ENCODE results near the gene POLR2L.

POLR2L gene

GRCh38 chr11:868802-869201 lies 26.5 kb upstream of the POLR2L start:
- no peak for DNase-seq

GRCh38 chr11:868394-868793 lies 26.1 kb upstream of the POLR2L start:
- DNase-seq: no peak

- no peak for DNase-seq
These were observed 25.6 kb upstream of the POLR2L start for GRCh38 chr11:867856-868358.

- no peak for DNase-seq
These were observed 24.2 kb upstream of the POLR2L start for GRCh38 chr11:866481-866880.

GRCh38 chr11:865462-866430 lies 23.4 kb upstream of the POLR2L start:
- no peak for DNase-seq

DNA sequence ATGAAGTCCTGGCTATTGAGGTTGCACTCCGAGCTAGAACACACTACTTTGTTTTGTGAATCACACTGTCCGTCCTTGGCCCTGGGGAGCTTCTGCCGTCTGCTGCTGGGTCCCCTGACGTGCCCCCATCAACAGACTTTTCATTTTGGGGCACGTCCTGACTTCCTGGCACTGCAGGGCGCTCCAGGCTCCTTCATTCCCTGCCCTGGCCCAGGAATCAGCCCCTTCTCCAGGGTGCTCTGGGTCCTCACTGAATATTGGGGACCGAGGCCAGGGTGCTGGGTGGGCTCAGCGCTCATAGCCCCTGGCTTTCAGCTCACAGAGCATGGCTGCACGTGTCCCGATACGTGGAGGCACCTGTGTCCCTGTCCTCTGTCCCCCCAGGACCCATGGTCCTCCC lies 22.6 kb upstream of the POLR2L start:
- DNase-seq: no peak

DNA sequence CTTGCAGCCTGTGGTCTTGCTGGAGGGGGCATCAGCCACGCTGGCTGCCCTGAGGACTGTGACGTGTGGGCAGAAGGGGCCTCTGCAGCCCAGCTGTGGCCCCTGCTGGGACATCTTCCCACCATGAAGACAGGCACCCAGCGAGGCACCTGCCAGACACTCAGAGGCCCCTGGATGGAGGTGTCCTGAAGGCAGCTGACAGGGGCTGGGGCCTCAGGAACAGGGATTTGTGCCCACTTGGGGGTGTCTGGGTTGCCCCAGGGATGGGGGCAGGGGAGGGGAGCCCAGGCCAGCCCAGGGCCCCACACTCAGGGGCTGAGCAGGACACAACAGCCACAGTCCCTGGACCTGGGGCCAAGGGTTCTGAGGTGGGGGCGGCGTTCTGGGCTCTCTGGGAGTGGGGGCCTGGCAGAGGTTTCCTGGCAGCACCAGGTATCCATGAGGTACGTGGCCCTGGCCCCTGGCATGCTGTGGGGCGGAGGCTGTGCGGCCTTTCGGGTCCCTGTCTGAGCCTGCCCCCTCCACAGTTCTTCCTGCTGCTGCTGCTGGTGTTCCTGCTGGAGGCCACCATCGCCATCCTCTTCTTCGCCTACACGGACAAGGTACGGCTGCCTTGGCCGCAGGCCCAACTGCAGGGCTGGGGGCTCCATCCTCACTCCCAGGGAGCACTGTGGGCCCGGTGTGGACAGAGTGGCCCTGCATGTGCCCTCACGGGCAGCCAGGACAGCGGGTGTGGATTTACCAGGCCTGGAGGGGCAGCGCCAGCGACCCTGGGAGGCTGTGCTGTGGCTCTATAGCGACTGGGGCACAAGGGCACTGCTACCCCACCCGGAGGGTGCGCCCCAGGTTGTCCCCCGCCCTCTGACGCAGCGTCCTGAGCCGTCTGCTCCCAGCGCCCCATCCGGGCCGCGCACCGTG lies 21.8 kb upstream of the POLR2L start:
- DNase-seq: no peak

GRCh38 chr11:863023-863909 lies 20.9 kb upstream of the POLR2L start:
- no peak for DNase-seq

- no peak for DNase-seq
These were observed 20.3 kb upstream of the POLR2L start for GRCh38 chr11:862696-863022.

GRCh38 chr11:862081-862661 lies 19.8 kb upstream of the POLR2L start:
- no peak for DNase-seq

GRCh38 chr11:861105-861479 lies 18.8 kb upstream of the POLR2L start:
- DNase-seq: no peak

GRCh38 chr11:860234-861104 lies 18.1 kb upstream of the POLR2L start:
- no peak for DNase-seq

DNA sequence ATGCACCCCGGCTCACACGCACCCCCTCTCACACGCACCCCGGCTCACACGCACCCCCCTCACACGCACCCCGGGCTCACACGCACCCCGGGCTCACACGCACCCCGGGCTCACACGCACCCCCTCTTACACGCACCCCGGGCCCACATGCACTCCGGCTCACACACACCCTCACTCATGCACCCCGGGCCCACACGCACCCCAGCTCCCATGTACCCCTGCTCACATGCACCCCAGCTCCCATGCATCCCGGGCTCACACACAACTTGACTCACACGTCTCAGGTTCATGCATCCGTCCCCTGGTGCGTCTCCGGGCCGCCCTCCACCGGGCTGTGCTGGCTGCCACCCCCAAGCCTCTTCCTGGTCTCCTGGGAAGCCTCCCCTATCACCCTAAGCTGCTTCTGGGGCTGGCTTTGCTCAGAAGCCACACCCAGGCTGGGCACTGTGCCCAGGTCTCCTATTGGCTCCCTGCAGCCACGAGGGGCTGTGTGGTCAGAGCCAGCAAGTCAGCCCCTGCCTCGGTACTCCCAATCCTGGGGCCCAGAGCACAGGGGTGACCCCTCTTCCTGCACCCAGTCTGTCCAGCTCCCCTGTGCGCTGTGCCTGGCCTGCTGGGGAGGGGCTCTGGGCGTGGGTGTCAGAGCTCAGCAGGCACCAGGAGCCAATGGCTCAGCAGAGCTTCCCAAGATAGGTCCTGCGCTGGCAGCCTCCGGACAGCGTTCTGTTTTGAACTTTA lies 17.2 kb upstream of the POLR2L start:
- DNase-seq: peak; percentile 69

GRCh38 chr11:858762-859339 lies 16.5 kb upstream of the POLR2L start:
- DNase-seq: no peak

- DNase-seq: no peak
These were observed 15.9 kb upstream of the POLR2L start for GRCh38 chr11:858053-858761.

DNA sequence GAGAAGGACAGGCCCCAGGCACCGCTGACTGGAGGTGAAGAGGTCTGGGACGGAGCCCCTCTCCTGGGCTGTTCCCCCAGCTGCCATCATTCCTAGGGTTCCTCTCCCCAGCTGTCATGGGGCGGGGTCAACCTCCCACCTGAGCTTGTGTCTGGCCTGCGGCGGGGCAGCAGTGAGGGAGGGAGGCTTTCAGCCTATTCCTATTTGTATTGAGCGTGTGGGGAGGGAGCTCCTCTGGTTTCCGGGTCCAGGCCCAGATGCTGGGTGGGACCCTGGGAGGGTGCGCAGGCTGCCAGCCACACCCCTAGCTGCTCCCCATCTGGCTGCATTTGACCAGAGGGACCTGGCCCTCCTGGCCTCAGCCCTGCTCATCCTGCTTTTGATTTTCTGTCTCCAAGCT lies 14.1 kb upstream of the POLR2L start:
- no peak for DNase-seq

GRCh38 chr11:855796-856195 lies 13.5 kb upstream of the POLR2L start:
- DNase-seq: no peak

DNA sequence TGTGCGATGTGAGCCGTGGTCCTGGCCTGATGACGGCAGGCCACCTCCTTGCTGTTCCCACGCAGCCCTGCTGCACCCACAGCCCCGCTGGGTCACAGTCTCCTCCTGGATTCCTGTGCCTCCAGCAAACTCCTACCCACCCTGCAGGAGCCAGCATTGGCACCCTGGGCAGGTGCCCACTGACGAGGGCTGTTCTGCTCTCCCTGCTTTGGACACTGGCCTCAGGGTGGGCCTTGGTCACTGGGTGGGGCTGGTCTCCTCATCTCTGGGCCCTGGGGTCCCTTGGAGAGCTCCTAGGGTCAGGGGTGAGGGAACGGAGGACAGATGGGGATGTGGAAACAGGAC lies 13.0 kb upstream of the POLR2L start:
- DNase-seq: no peak

GRCh38 chr11:854601-855329 lies 12.4 kb upstream of the POLR2L start:
- DNase-seq: no peak

Data from fibroblast of skin of back (primary cell).